Panc1 (cell line): Measurements from ENCODE around the gene COPZ2. TPM values are rescaled to one million over a fixed set of nuclear protein-coding genes. Genes with fewer than 3 reads are reported as not detected.

Source experiments
- ATAC-seq: fragments of 200-7000 bp; cut with Tn5 transposase; 2 replicates; pipeline ENCODE4 v1.9.1; 2020; ENCODE audit warnings: mild to moderate bottlenecking, moderate library complexity
- BruUV-seq: library from RNA; stranded (reverse); fragments of 400-500 nt; replicated peaks from 2 replicates; lab custom pipeline; 2021; lab: Mats Ljungman, UMichigan
- CTCF ChIA-PET: fragments of 300-600 bp; sonication (Branson Sonifier 250); formaldehyde crosslinking; loops from one replicate; lab custom pipeline; 2022; ENCODE audit warnings: antibody characterized with exemption; lab: Charles Lee
- POLR2A ChIA-PET: fragments of 300-600 bp; sonication (Branson Sonifier 250); formaldehyde crosslinking; loops from one replicate; lab custom pipeline; 2022; ENCODE audit warnings: antibody characterized with exemption; lab: Charles Lee
- DNase-seq: peaks from one replicate; pipeline ENCODE4 v3.0.0-alpha.2; 2010; ENCODE audit warnings: low read depth, low spot score
- H3K27ac ChIP-seq: 2 replicates; pipeline ENCODE4 v1.5.1; 2011; ENCODE audit warnings: mild to moderate bottlenecking, low read length, inconsistent platforms
- H3K27me3 ChIP-seq: fragments of 200-500 bp; sonication (Bioruptor generic); 2 replicates; pipeline ENCODE4 v1.6.0; 2014; ENCODE audit warnings: low read length, inconsistent platforms; ENCODE audit not compliant: control insufficient read depth, insufficient read depth
- H3K36me3 ChIP-seq: fragments of 200-500 bp; sonication (Bioruptor generic); 2 replicates; pipeline ENCODE4 v1.5.1; 2014; ENCODE audit warnings: inconsistent platforms, mild to moderate bottlenecking, low read length, moderate library complexity; ENCODE audit not compliant: control insufficient read depth, insufficient read depth
- H3K4me1 ChIP-seq: 2 replicates; pipeline ENCODE4 v1.5.1; 2011; ENCODE audit warnings: inconsistent platforms, mild to moderate bottlenecking, low read length, moderate library complexity; ENCODE audit not compliant: control insufficient read depth, insufficient read depth
- H3K4me3 ChIP-seq, 2 experiments: 2 replicates each; pipeline ENCODE4 v1.5.1; 2011 to 2012; ENCODE audit warnings: low read depth in 2 of 2, low read length in 2 of 2, mild to moderate bottlenecking in 2 of 2, inconsistent platforms in 1 of 2, moderate library complexity in 1 of 2
- H3K9me3 ChIP-seq: fragments of 200-500 bp; sonication (Bioruptor generic); 2 replicates; pipeline ENCODE4 v1.5.1; 2014; ENCODE audit warnings: low read depth, mild to moderate bottlenecking, inconsistent platforms, low read length, moderate library complexity; ENCODE audit not compliant: control insufficient read depth, insufficient read depth
- CTCF ChIP-seq: fragments of 450-650 bp; IDR thresholded peaks from 2 replicates; pipeline ENCODE4 v1.5.1; 2017; ENCODE audit warnings: mild to moderate bottlenecking
- POLR2AphosphoS5 ChIP-seq: IDR thresholded peaks from 2 replicates; pipeline ENCODE4 v1.6.1; 2012; ENCODE audit warnings: mild to moderate bottlenecking, low read depth, low read length, moderate library complexity
- REST ChIP-seq, 2 experiments: IDR thresholded peaks; 2 replicates each; pipeline ENCODE4 v1.6.1; 2011 to 2012; ENCODE audit warnings: low read depth in 2 of 2, control low read depth in 1 of 2, low read length in 1 of 2, mild to moderate bottlenecking in 1 of 2, moderate library complexity in 1 of 2; ENCODE audit not compliant: insufficient read depth in 1 of 2
- SIN3A ChIP-seq: IDR thresholded peaks from 2 replicates; pipeline ENCODE4 v1.6.1; 2012; ENCODE audit warnings: low read depth, mild to moderate bottlenecking, low read length, moderate library complexity, borderline replicate concordance; ENCODE audit not compliant: insufficient read depth
- TCF7L2 ChIP-seq: IDR thresholded peaks from 2 replicates; pipeline ENCODE4 v1.6.1; 2011; ENCODE audit warnings: mild to moderate bottlenecking, low read depth, low read length, inconsistent platforms
- in situ Hi-C: cut with HindIII; loops from 2 replicates; pipeline ENCODE4 v1.10.0; 2016; ENCODE audit warnings: low sequenced_read_pairs, low pct_unique_long_range_greater_than_20kb
- intact Hi-C: fragments of 100-400 bp; cut with micrococcal nuclease; formaldehyde crosslinking; loops from one replicate; pipeline ENCODE4 v1.10.0; 2022; ENCODE audit not compliant: unreplicated experiment
- total RNA-seq: library from RNA; stranded (reverse); gene quantifications from one replicate; pipeline ENCODE4 v1.2.1, GENCODE V29; 2021; ENCODE audit not compliant: unreplicated experiment

Gene COPZ2
- total RNA-seq, 1 experiment from 2014 or later: 5.4 TPM

GRCh38 chr17:48059125-48059668 lies 21.6 kb upstream of the COPZ2 start:
- no peak for TF ChIP-seq REST (IDR thresholded peaks at IDR 0.05; ENCODE audit: insufficient read depth in 1 of 2, low read depth in 2 of 2, low read length in 1 of 2)
- no peak for TF ChIP-seq SIN3A
- TF ChIP-seq POLR2AphosphoS5: no peak
- no peak for TF ChIP-seq TCF7L2
- no peak for TF ChIP-seq CTCF
- no peak overlapping the region for H3K27ac ChIP-seq
- no peaks in the 10 kb centered on the region for H3K27me3 ChIP-seq
- no peak overlapping the region for H3K4me3 ChIP-seq
- no peak for ATAC-seq
- in situ Hi-C loops (no loop called here), intact Hi-C loops (no loop called here)
- DNase-seq: no peak
- peaks cover 14% of the 10 kb centered on the region for H3K4me1 ChIP-seq
- ChIA-PET CTCF (no interaction called here), POLR2A (no interaction called here)
- H3K9me3 ChIP-seq: no peaks in the 10 kb centered on the region
- peaks cover 7% of the 10 kb centered on the region for H3K36me3 ChIP-seq
- no TSS peak for BruUV-seq

- intact Hi-C loops: no loop called here
- TF ChIP-seq CTCF: no peak
- no peak for TF ChIP-seq TCF7L2
- no peak for TF ChIP-seq REST (IDR thresholded peaks at IDR 0.05; ENCODE audit: insufficient read depth in 1 of 2, low read depth in 2 of 2, low read length in 1 of 2)
- no peak for TF ChIP-seq SIN3A
- TF ChIP-seq POLR2AphosphoS5: no peak
- DNase-seq: no peak
- peaks cover 7% of the 10 kb centered on the region for H3K36me3 ChIP-seq
- no peak for ATAC-seq
- ChIA-PET POLR2A (interaction anchor here (0.6 kb wide), 2 partner anchors 9 to 10 kb away, joined by 4 to 5 read pairs; partner anchors contain the start of gene NFE2L1), CTCF (interaction anchor here (1.0 to 1.4 kb wide), 2 partner anchors 11 to 27 kb away, joined by 3 read pairs; partner anchors contain the start of gene NFE2L1)
- no peaks in the 10 kb centered on the region for H3K27me3 ChIP-seq
- H3K27ac ChIP-seq: no peak overlapping the region
- H3K4me1 ChIP-seq: peaks cover 20% of the 10 kb centered on the region
- BruUV-seq: no TSS peak
- H3K4me3 ChIP-seq: no peak overlapping the region
- in situ Hi-C loops: no loop called here
- H3K9me3 ChIP-seq: no peaks in the 10 kb centered on the region
Observed at GRCh38 chr17:48058393-48059124, 21.0 kb upstream of the COPZ2 start.
